Thyroid gland (tissue), 4 donors: Measurements from ENCODE around the gene KRT13.

Experiments
- CTCF ChIP-seq, 6 experiments: fragments of 200-600 bp in 3 of 6; fragments of 450-650 bp in 3 of 6; sonication (generic) in 3 of 6; IDR thresholded peaks; one replicate each; pipeline ENCODE4 v1.5.1; 2016 to 2019; ENCODE audit warnings: antibody characterized with exemption in 6 of 6, mild to moderate bottlenecking in 2 of 6, inconsistent platforms in 1 of 6, moderate library complexity in 1 of 6
- POLR2A ChIP-seq, 2 donors: fragments of 450-650 bp; IDR thresholded peaks; one replicate each; pipeline ENCODE4 v1.6.1; 2017; ENCODE audit warnings: antibody characterized with exemption in 2 of 2, mild to moderate bottlenecking in 2 of 2, moderate library complexity in 1 of 2

DNA sequence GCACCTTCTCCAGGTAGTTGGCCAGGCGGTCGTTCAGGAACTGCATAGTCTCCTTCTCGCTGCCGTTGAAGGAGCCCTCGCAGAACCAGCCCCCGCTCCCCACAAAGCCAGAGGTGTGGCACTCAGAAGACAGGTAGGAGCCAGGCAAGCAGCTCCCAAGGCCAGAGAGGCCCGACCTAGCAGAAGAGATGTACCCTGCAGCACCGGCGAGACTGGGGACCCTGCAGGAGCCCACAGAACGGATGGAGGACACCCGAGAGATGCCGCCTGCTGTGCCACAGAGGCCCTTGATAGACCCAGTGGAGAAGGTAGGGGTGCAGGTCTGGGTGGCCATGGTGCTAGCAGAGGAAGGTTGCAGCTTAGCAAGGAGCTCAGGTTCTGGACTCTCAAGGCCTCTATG lies 15.9 kb downstream of the KRT13 start, which contains the start of gene KRT36:
- no peak for TF ChIP-seq CTCF (IDR thresholded peaks at IDR 0.05)
- no peak for TF ChIP-seq POLR2A (IDR thresholded peaks at IDR 0.05)
